GM10847 (cell line): ENCODE results near the gene MRPS14.

Experiments used
- POLR2A ChIP-seq: IDR thresholded peaks from 2 replicates; pipeline ENCODE4 v1.6.1; 2011; ENCODE audit not compliant: insufficient read length; ENCODE audit errors: extremely low read depth

MRPS14 gene

GRCh38 chr1:175037416-175037815, 14.2 kb upstream of the MRPS14 start:
- TF ChIP-seq POLR2A = no peak

- no peak for TF ChIP-seq POLR2A
These were observed 13.3 kb upstream of the MRPS14 start for GRCh38 chr1:175036476-175036875.

- TF ChIP-seq POLR2A = no peak
These were observed 12.6 kb upstream of the MRPS14 start for GRCh38 chr1:175035865-175036264.

GRCh38 chr1:175034775-175035174, 11.6 kb upstream of the MRPS14 start:
- no peak for TF ChIP-seq POLR2A

- TF ChIP-seq POLR2A = no peak
These were observed 10.7 kb upstream of the MRPS14 start for GRCh38 chr1:175033953-175034352.

GRCh38 chr1:175024773-175025172, 1.5 kb upstream of the MRPS14 start:
- TF ChIP-seq POLR2A = no peak

- TF ChIP-seq POLR2A = no peak
These were observed 3.7 kb downstream of the MRPS14 start for GRCh38 chr1:175019524-175019923.

GRCh38 chr1:175015243-175015642, 8.0 kb downstream of the MRPS14 start:
- no peak for TF ChIP-seq POLR2A

- no peak for TF ChIP-seq POLR2A
These were observed 9.8 kb downstream of the MRPS14 start for GRCh38 chr1:175013445-175013844.

GRCh38 chr1:175009532-175009931, 13.7 kb downstream of the MRPS14 start:
- no peak for TF ChIP-seq POLR2A

- no peak for TF ChIP-seq POLR2A
These were observed 18.0 kb downstream of the MRPS14 start for GRCh38 chr1:175005085-175005783.

- TF ChIP-seq POLR2A = no peak
These were observed 19.7 kb downstream of the MRPS14 start for GRCh38 chr1:175003521-175003920.

GRCh38 chr1:175002910-175003517, 20.2 kb downstream of the MRPS14 start:
- TF ChIP-seq POLR2A = no peak

GRCh38 chr1:175000697-175001187, 22.5 kb downstream of the MRPS14 start:
- TF ChIP-seq POLR2A = no peak

GRCh38 chr1:174999936-175000696, 23.1 kb downstream of the MRPS14 start, which contains the start of gene CACYBP:
Gene CACYBP, plus strand, starts transcription at chr1:174999947. Its CDS starts 234 bp downstream, at chr1:175000181.
- TF ChIP-seq POLR2A = peak; percentile 57
